EL (cell line): ENCODE data around the gene SFRP5.

ENCODE experiments used
- DNase-seq: peaks from one replicate; pipeline ENCODE4 v3.0.0-alpha.2; 2016

Gene SFRP5, protein sequence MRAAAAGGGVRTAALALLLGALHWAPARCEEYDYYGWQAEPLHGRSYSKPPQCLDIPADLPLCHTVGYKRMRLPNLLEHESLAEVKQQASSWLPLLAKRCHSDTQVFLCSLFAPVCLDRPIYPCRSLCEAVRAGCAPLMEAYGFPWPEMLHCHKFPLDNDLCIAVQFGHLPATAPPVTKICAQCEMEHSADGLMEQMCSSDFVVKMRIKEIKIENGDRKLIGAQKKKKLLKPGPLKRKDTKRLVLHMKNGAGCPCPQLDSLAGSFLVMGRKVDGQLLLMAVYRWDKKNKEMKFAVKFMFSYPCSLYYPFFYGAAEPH

DNA sequence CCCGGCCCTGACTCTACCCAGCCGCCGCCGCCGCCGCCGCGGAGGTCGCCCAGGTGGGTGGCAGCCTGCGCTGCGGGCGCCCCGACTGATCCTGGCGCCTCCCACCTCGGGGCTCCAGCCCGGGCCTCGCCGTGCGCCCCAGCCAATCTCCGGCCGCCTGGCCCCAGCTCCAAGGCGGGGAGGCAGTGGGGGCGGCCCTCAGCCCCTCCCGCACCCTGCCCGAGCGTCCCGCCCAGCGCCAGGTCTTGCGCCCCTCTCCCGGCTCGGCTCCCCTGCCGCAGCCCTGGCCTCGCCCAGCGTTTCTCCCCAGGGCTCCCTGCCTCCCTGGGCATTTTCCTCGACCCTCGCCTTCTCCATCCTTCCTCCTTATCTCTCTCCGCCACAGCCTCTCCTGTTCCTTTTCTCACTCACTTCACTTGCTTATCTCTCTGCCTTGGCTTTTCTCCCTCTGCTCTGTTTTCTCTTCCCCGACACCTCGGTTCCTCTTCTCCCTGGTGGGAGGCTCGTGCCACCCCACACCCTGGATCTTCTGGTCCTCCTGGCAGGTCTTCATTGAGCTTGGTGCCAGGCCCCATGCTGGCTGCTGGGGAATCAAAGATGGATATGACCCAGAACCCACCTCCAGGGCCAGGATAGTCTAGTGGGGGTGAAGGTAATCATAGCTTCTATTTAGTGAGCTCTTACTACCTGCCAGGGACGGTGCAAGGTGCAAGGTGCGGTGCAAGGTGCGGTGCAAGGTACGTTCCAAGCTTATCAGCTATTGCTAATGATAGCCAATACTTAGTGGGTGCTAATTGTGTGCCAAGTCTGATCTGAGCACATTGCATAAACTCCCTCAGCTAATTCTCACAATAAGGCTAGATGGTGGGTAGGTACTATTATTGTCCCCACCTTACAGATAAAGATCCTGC is at the start of gene SFRP5:
SFRP5 (minus strand) TSS at position 87 of the 911 bp plus-strand sequence. CDS start 166 bp downstream, outside the sequence.
- DNase-seq = no peak

DNA sequence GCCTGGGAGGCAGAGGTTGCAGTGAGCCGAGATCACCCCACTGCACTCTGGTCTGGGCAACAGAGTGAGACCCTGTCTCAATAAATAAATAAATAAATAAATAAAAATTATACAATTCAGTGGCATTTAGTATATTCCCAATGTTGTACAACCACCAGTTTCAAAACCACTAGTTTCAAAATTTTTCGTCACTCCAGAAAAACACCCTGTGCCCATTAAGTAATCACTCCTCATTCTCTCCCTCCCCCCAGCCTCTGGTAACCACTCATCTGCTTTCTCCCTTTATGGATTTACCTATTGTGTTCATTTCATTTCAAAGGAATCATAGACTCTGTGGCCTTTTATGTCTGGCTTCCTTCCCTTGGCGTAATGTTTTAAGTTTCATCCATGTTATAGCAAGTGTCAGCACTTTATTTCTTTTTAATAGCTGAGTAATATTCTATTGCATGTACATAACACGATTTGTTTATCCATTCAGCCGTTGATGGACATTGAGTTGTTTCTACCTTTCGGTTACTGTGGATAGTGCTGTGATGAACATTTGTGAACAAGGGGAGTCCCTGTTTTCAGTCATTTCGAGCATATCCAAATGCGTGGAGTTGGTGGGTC is 48.4 kb upstream of the SFRP5 start:
- no peak for DNase-seq

DNA sequence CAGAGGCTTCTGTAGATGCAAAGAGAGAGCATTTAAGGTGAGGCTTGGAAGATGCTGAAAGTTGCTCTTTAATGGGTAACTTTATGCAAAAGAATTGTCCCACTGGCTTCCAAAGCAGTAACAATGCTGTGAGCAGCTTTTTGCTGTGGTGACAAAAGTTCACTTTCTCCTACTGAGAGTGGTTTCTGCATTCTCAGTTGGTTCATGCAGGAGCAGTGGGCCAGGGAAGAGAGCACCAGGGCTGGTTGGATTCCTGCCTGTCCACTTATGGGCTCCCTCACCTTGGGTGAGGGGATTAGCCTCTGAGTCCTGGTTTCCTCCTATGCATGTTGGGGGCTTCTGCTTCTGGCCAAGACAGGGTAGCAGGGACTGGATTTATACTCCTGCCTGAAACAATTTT is 46.8 kb upstream of the SFRP5 start:
- DNase-seq = no peak

DNA sequence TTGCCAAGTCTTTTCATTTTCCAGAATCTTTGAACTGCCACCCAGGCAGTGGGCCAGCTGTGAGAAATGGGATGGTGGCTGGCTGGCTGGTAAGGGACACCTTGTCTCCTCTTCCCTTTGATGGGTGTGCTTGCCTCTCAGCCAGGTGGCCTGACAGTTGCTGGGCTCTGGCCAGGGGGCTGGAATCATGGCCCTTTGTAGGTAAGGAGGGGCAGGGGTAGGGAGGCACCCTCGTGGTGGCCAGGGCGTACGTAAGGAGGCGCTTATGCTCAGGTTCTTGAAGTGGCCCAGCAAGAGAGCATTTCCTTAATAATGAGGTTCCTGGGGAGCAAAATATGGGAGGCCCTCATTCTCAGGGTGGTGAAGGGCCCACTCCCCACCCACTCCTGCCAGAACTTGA is 44.8 kb upstream of the SFRP5 start:
- DNase-seq = no peak

DNA sequence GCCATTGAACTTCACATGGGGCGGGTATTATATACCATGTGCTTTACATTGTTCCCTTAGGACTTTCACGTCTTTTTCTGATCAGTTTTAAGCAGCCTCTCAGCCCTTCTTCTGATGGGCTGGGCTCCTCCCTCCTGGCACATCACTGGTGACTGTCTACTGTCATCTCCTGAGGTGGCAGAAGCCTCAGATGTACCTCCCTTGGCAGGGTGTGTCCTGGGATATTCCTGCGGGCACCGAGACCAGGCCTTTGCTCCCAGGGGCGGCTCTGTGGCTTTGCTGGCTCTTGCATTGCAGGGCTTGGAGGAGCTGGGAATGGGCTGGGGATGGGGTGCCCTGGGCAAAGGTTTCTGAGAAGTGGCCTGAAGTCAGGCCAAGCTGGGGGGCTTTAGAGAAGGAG is 43.2 kb upstream of the SFRP5 start:
- DNase-seq = no peak

DNA sequence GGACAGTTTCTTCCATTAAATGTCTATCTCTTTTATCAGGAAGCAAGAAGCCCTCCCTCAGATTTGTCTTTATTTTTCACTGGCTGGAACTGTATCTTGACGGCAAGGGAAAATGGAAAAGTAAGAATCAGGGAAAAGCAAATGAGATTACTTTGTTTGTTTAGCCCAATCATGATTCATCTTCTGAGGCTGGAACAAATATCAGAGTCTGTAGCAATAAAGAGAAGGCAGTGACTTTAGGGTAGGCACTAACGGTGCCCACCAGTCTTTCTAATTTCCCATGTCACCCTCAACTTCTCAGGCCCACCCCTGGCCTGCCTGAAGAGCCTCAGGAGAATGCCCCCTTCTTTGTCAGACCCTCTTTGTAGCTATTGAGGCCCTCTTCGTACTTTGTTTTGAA is 41.5 kb upstream of the SFRP5 start:
- no peak for DNase-seq

DNA sequence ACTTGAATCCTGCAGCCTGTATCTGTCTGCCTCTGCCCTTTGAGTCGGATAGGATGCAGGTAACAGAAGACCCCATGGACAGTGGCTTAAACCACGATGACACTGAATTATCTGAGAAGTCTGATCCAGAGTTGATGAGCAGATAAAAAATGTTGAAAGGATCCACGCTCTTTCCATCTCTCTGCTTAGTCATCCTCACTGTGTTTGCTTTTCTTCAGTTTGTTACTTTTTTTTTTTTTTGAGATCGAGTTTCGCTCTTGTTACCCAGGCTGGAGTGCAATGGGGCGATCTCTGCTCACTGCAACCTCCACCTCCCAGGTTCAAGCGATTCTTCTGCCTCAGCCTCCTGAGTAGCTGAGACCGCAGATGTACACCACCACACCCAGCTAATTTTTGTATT is 40.9 kb upstream of the SFRP5 start:
- DNase-seq = no peak

DNA sequence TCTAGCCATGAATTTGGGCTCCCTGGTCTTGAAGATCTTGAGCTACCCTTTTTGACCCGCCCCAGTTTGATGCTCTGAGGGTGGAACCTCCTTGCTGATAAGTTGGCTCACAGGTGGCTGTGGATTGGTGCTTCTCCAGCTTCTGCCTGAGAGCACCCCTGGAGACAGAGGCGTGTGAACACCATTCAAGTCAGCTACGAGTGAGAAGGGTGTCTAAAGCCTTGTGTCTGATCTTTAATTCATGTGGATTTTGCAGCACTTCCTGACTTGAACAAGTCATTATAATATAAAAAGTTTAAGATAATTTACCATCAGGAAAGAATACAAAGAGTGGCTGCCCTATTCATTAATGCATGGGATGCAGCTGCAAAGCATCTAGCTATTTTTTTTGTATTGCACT is 40.2 kb upstream of the SFRP5 start:
- DNase-seq = no peak

DNA sequence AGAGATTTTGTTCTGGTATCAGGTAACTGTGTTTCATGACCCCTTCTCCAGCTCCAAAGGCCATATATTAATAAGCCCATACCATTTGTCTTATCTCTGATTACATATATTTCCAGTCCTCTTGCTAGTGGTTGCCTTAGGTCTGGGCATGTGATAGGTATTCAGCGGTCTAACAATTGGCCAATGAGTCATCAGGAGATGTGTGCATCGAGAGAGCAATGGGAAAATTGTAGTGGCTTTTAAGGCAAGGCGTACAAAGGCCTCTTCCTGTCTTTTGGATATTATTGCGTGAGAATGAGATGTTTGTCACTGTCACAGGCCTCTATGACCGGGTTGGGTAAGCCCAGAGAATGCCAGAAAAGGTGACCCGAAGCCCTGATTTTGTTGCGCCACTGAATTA is 38.6 kb upstream of the SFRP5 start:
- peak; percentile 45 for DNase-seq

DNA sequence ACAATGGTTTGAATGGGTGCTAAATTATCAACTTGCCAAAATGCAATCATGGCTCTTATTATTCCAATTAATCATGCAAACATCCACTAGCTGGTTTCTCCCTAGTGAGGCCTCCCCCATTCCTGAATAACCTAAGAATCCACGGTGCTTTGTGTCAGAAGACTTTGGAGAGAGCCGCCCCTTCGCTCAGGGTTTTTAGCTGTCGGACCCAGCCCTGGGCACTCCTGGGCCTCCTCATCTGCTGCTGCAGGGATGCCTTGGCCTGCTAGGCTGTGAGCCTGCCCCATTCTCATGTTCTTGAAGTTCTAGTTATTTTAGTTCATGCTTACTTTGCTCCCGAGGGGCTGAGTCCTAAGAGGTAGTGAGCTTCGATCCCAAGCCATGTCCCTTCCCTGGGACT is 34.1 kb upstream of the SFRP5 start:
- no peak for DNase-seq

DNA sequence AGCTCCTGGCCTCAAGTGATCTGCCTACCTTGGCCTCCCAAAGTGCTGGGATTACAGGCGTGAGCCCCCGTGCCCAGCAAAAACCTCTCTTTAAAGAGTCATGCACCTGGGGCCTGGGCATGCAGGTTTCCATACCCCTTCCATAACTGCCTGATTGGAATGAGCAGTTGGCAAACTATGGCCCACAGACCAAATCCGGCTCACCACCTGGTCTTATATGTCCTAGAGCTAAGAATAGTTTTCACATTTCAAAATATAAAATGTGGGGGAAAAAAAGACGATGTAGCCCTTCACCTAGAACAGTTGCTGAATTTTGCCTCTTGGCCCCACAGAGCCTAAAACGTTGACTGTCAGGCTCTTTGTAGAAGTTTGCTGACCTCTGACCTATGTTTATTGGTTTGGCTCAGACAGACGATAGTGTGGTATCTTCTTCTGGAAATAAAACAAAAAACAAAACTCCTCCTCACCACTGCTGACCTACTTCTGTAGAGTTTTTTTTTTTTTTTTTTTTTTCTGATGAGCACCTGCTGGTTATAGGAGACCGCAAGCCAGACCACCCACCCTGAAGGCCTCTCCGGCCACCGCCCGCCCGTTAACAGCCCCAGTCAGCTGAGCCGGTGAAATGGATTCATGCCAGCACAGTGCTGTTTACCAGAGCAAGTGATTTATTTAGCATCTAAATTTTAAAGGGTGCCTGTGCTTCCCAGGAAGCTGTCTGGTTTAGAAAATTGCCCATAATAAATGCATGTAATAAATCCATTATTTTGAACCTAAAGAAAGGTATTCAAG is 33.5 kb upstream of the SFRP5 start:
- DNase-seq = no peak

DNA sequence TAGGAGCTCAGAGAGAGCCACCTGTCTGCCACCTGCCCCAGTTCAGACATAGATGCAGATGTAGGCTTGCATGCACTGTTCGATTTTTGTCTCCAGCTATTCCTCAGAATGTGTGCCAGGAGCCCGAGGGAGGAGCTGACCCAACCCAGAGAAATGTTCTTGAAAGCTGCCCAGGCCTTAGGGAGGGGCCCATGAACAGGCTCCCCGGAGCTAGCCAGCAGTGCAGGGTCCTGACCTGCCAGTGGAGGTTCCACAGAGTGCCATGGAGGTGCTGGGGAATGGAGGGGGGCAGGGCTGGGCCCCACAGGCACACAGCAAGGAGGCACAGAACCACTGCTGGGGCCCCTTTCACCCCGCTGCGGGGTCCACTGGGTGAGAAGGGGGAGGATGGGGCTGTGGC is 29.6 kb upstream of the SFRP5 start:
- no peak for DNase-seq

DNA sequence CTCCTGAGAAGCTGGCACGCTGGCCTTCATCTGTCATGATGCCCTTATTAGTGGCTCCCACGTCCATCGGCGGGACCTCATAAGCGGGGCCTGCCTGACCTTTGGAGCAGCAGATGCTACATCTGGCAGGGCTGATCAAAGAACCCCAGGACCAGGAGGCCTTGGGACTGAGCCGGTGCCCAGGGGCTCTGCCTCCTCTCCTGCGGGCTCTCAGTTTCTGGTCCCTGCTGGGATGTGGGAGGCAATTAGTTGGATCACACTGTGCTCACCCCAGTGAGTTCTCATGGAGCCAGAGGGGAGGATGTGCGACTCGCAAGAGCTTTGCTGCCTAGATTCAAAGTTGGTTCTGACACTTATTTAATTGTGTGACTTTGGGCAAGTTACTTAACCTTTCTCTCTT is 28.7 kb upstream of the SFRP5 start:
- no peak for DNase-seq

DNA sequence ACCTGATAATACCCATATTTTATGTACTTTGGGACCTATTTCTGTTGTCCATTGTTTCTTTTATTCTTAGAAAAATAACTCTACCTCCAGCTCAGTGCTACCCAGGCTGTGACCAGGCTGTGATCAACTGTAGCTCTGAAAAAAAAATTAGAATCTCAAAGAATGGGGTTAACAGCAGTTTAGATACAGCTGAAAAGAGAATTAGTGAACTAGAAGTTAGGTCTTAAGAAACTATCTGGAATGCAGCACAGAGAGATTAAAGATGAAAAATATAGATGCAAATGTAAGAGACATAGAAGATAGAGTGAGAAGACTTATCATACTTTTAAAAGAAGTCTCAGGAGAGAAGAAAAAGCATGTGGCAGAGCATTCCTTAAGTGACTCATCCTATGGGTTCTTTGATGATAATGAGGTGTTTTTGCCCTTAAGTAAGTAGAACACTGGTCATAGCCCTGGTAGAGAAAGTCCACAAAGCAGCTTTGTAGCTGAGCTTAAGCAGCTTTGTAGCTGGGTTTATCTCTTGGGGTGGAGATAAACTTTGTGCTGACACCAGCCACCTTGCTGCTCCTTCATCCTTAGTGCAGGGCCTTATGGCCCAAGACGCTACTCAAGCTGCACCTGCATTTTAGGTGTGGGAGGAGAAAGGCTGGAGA is 27.3 kb upstream of the SFRP5 start:
- no peak for DNase-seq

DNA sequence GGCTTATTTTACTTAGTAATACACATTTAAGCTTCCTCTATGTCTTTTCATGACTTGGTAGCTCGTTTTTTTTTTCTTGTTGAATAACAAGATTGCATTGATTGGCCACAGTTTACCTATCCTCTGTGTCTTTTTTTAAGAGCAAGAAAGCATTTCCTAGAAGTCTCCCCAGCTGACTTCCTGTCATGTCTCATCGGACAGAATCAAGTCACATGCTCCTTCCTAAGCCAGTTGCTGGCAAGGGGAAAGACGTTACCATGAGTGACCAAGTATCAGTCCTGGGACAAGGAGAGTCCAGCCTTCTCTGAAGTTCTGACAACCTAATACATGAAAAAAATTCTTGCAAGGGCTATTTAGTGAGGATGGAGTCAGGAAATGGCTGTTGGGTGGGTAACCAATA is 24.9 kb upstream of the SFRP5 start:
- DNase-seq = no peak

DNA sequence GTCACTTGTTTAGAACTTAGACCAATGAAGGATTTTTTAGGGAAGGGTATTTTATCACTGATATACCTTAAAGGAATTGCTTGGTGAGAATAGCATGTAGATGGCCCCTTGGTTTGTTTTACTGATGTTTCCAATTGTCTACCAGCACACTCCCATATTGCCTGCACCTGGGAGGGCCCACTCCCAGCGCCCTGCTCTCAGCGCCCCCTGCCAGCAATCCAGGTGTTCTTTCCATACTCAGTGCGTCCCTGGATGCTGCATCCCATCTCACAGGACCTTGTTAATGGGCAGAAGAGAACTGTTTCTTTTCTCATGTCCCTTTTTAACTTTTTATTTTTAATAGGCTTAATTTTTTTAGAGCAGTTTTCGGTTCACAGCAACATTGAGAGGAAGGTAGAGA is 24.1 kb upstream of the SFRP5 start:
- no peak for DNase-seq

DNA sequence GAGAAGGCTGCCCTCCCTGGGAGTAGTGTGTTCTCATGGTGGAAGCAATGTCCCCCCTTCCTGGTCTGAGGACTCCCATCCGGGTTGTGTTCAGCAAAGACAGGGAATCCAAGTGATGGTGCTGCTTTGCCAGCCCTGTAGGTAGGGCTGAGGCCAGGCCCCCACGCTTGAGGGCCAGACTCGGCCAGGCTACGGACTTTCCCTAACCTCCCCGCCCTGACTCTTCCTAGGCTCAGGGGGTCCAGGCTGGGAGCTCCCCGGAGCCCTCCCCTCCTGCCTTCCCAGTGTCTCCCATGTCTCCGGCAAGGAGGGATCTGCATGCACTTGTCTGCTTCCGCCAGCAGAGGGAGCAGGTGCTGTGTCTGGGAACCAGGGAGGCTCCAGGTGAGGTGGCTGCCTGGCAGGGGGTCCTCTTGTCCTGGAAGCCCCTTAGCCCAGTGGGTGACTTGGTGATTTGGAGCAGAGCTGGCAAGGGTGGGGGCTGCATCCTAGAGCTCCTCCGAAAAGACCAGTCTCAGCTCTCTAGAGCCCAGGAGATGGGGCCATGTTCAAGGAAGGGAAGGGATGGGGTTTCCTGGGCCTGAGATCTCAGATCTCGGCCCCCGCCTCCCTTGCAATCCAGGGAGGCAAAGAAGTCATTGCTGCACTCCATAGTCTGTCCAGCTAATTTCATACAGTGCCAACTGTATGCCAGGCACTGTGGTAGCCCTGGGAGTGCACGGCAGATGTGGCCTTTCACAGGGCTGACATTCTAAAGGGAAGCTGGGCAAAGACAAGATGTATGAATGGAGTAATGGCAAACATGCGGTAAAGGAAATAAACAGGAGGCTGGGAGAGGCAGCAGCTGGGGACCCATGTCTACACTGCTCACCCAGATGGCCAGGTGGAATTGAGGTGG is 20.3 kb upstream of the SFRP5 start:
- peak; percentile 50 for DNase-seq

DNA sequence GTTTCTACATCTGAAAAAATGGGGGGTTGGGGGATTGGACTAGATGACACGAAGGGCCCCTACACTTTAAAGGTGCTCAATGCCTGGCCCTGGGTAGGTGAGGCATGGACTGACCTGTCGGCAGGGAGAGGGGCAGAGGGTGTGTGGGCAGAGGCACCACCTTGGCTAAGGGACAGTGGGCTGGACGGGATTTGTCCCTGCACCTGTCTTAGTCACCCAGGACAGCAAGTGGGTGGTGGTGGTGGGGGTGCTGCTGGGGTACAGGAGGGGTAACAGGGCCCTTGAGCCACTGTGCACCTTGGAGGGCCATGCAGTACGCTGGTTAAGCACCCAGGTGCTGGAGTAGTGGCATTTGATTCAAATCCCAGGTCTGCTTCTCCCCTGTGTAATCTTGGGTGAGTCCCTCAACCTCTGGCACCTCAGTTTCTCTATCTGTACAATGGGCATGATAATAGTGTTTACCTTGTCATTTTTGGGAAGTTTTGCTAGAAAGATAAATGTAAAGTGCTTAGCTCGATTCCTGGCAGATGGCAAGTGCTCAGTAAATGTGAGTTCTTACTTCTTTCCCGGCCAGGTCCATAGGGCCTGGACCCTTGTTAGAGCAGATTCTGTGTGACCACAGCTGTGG is 18.1 kb upstream of the SFRP5 start:
- DNase-seq = no peak

DNA sequence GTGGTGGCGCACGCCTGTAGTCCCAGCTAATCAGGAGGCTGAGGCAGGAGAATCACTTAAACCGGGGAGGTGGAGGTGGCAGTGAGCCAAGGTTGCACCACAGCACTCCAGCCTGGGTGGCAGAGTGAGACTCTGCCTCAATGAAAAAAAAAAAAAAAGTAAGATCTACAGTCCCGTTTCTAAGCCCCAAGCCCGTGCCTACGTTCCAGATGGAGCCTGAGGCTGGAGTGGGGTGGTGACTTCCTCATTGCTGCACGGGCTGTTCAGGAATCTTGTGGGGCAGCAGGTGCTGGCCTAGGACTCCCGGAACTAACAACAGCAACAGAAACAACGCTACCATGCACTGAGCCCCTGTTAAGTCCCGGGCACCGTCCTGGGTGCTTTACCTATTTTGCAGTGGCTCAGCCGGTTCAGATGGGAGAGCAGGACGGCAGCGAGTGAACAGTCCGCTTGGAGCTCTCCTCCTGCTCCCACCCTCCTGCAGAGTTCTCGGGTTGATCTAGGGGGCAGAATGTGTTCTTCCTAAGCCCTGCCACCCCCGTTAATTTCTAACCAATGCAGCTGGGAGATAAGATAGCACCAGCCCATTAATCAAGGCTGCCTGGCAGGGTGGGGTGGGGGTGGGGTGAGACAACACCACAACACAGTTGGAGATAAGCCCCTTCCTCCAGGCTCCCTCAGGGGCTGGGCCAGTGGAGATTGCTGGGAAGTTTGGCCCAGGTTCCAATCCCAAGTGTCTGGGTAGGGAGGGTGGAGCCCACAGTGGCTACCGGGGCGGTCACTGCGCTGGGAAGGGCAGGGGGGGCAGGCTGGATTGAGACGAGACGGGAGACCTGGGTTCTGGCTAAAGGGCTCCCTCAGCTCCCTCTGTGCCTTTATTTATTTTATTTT is 17.0 kb upstream of the SFRP5 start:
- DNase-seq = no peak

DNA sequence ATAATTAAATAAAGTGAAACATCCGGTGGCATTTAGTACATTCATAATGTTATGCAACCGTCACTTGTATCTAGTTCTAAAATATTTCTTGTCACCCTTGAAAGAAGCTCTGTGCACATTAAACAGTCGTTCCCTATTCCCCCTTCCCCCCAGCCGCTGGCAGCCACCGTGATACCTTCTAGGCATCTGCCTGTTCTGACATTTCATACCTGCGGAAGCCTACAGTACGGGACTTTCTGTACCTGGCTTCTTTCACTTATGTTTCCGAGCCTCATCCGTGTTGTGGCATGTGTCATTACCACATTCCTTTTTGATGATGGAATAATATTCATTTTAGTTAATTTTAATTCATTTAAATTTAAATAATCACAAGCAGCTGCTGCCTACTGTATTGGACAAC is 13.9 kb upstream of the SFRP5 start:
- no peak for DNase-seq
